CD4-positive, alpha-beta T cell treated with Interleukin-10 for 1 hour (primary cell): ENCODE results near the gene WIPI1.
"Not testable (repeated sequence)": the region's sequence is repeated elsewhere in the genome, so short reads cannot be mapped to it uniquely, and the experiment has no call there.

Experiments
- DNase-seq: peaks from one replicate; pipeline ENCODE4 v3.0.0-alpha.2; 2020

Gene WIPI1

GRCh38 chr17:68457168-68457538, at the start of gene WIPI1:
WIPI1 (minus strand) TSS chr17:68457496; CDS start chr17:68457421, 75 bp downstream.
- no peak for DNase-seq

GRCh38 chr17:68505951-68506350, 48.7 kb upstream of the WIPI1 start:
- DNase-seq, result no peak

GRCh38 chr17:68501074-68501473, 43.8 kb upstream of the WIPI1 start:
- DNase-seq, result no peak

- no peak for DNase-seq
Measured at GRCh38 chr17:68499587-68499986, 42.3 kb upstream of the WIPI1 start.

GRCh38 chr17:68498479-68499326, 41.4 kb upstream of the WIPI1 start:
- no peak for DNase-seq

GRCh38 chr17:68497885-68498319, 40.6 kb upstream of the WIPI1 start:
- peak; percentile 31 for DNase-seq

GRCh38 chr17:68495081-68495480, 37.8 kb upstream of the WIPI1 start:
- DNase-seq, result no peak

GRCh38 chr17:68492394-68493054, 35.2 kb upstream of the WIPI1 start:
- DNase-seq, result not testable (repeated sequence)

- no peak for DNase-seq
Measured at GRCh38 chr17:68491381-68492231, 34.3 kb upstream of the WIPI1 start.

- DNase-seq, result no peak
Measured at GRCh38 chr17:68489919-68490318, 32.6 kb upstream of the WIPI1 start.

- no peak for DNase-seq
Measured at GRCh38 chr17:68484458-68484857, 27.2 kb upstream of the WIPI1 start.

- DNase-seq, result no peak
Measured at GRCh38 chr17:68482576-68483041, 25.3 kb upstream of the WIPI1 start.

GRCh38 chr17:68480885-68481284, 23.6 kb upstream of the WIPI1 start:
- no peak for DNase-seq

GRCh38 chr17:68470961-68471360, 13.7 kb upstream of the WIPI1 start:
- no peak for DNase-seq

- DNase-seq, result no peak
Measured at GRCh38 chr17:68468788-68469187, 11.5 kb upstream of the WIPI1 start.

GRCh38 chr17:68468334-68468733, 11.0 kb upstream of the WIPI1 start:
- no peak for DNase-seq

GRCh38 chr17:68463211-68464019, 6.1 kb upstream of the WIPI1 start:
- no peak for DNase-seq

GRCh38 chr17:68462381-68463210, 5.3 kb upstream of the WIPI1 start:
- peak; percentile 86 for DNase-seq

- peak; percentile 49 for DNase-seq
Measured at GRCh38 chr17:68461589-68461988, 4.3 kb upstream of the WIPI1 start.

- DNase-seq, result peak; percentile 24
Measured at GRCh38 chr17:68461122-68461539, 3.8 kb upstream of the WIPI1 start.

- peak; percentile 78 for DNase-seq
Measured at GRCh38 chr17:68460715-68461114, 3.4 kb upstream of the WIPI1 start.
